GM23338 (cell line): Measurements from ENCODE around the gene CDON. TPM values are rescaled to one million over a fixed set of nuclear protein-coding genes. Genes with fewer than 3 reads are reported as not detected.

Source experiments
- ATAC-seq: fragments of 200-7000 bp; cut with Tn5 transposase; 3 replicates; pipeline ENCODE4 v1.9.1; 2020
- DNase-seq: peaks from one replicate; pipeline ENCODE4 v3.0.0-alpha.2; 2015; ENCODE audit warnings: low spot score
- H2AFZ ChIP-seq: fragments of 200-600 bp; sonication (generic); 2 replicates; pipeline ENCODE4 v1.8.0; 2016; ENCODE audit warnings: antibody characterized with exemption, mild to moderate bottlenecking, moderate library complexity
- H3F3A ChIP-seq: fragments of 200-600 bp; sonication (generic); replicated peaks from 2 replicates; pipeline ENCODE4 v1.8.0; 2017; ENCODE audit warnings: antibody characterized with exemption, mixed run types, low read depth
- H3K27ac ChIP-seq: fragments of 200-600 bp; sonication (generic); 2 replicates; pipeline ENCODE4 v1.6.1; 2016; ENCODE audit warnings: low read depth
- H3K27me3 ChIP-seq: fragments of 200-600 bp; sonication (generic); 2 replicates; pipeline ENCODE4 v1.8.0; 2016; ENCODE audit warnings: mild to moderate bottlenecking, mixed run types, moderate library complexity; ENCODE audit not compliant: insufficient read depth
- H3K36me3 ChIP-seq: fragments of 200-600 bp; sonication (generic); 2 replicates; pipeline ENCODE4 v1.8.0; 2016; ENCODE audit warnings: mild to moderate bottlenecking; ENCODE audit not compliant: insufficient read depth
- H3K4me1 ChIP-seq: fragments of 200-600 bp; sonication (generic); 2 replicates; pipeline ENCODE4 v1.8.0; 2016; ENCODE audit warnings: mild to moderate bottlenecking, moderate library complexity; ENCODE audit not compliant: insufficient read depth
- H3K4me2 ChIP-seq: fragments of 200-600 bp; sonication (generic); 2 replicates; pipeline ENCODE4 v1.7.1; 2017; ENCODE audit warnings: mixed run types
- H3K4me3 ChIP-seq: fragments of 200-600 bp; sonication (generic); 2 replicates; pipeline ENCODE4 v1.6.1; 2016; ENCODE audit warnings: mixed run types
- H3K79me2 ChIP-seq: fragments of 200-600 bp; sonication (generic); replicated peaks from 2 replicates; pipeline ENCODE4 v1.8.0; 2017; ENCODE audit warnings: mild to moderate bottlenecking; ENCODE audit not compliant: insufficient read depth
- H3K9me2 ChIP-seq: fragments of 200-600 bp; sonication (generic); 2 replicates; pipeline ENCODE4 v1.8.0; 2017; ENCODE audit not compliant: insufficient read depth
- H4K20me1 ChIP-seq: fragments of 200-600 bp; sonication (generic); replicated peaks from 2 replicates; pipeline ENCODE4 v1.8.0; 2017; ENCODE audit warnings: mild to moderate bottlenecking; ENCODE audit not compliant: insufficient read depth
- H3K27ac Mint-ChIP-seq: 2 replicates; pipeline ENCODE4 v1.8.0; 2020; ENCODE audit warnings: inconsistent platforms, mild to moderate bottlenecking, moderate library complexity, mixed read lengths
- H3K27me3 Mint-ChIP-seq: 3 replicates; pipeline ENCODE4 v1.8.0; 2022; ENCODE audit warnings: low read depth, mild to moderate bottlenecking, moderate library complexity, mixed read lengths, inconsistent platforms; ENCODE audit not compliant: insufficient read depth, poor library complexity
- H3K36me3 Mint-ChIP-seq: 3 replicates; pipeline ENCODE4 v1.8.0; 2021; ENCODE audit warnings: low read depth, mild to moderate bottlenecking, inconsistent platforms, moderate library complexity, mixed read lengths
- H3K4me1 Mint-ChIP-seq: 3 replicates; pipeline ENCODE4 v1.8.0; 2020; ENCODE audit warnings: mild to moderate bottlenecking, inconsistent platforms, mixed read lengths
- H3K4me3 Mint-ChIP-seq: 3 replicates; pipeline ENCODE4 v1.8.0; 2021; ENCODE audit warnings: moderate library complexity, mild to moderate bottlenecking, inconsistent platforms, mixed read lengths
- H3K9me3 Mint-ChIP-seq: 3 replicates; pipeline ENCODE4 v1.8.0; 2020; ENCODE audit warnings: moderate library complexity, mild to moderate bottlenecking, inconsistent platforms, mixed read lengths
- ETS1 ChIP-seq: IDR thresholded peaks from 2 replicates; pipeline ENCODE4 v1.6.1; 2016; ENCODE audit warnings: antibody characterized with exemption
- EZH2 ChIP-seq: fragments of 200-600 bp; sonication (generic); IDR thresholded peaks from one replicate; pipeline ENCODE4 v1.8.0; 2017; ENCODE audit warnings: antibody characterized with exemption, mild to moderate bottlenecking, low read depth; ENCODE audit not compliant: unreplicated experiment
- JUNB ChIP-seq: IDR thresholded peaks from one replicate; pipeline ENCODE4 v1.6.1; 2016; ENCODE audit warnings: antibody characterized with exemption; ENCODE audit not compliant: unreplicated experiment
- NANOG ChIP-seq: IDR thresholded peaks from 2 replicates; pipeline ENCODE4 v1.6.1; 2016; ENCODE audit warnings: antibody characterized with exemption, borderline replicate concordance
- POLR2AphosphoS5 ChIP-seq: IDR thresholded peaks from 2 replicates; pipeline ENCODE4 v1.6.1; 2016; ENCODE audit warnings: antibody characterized with exemption, low read depth
- STAT1 ChIP-seq: IDR thresholded peaks from one replicate; pipeline ENCODE4 v1.6.1; 2016; ENCODE audit warnings: antibody characterized with exemption; ENCODE audit not compliant: unreplicated experiment
- ZNF114 ChIP-seq: fragments of 250-450 bp; sonication (Bioruptor Pico); IDR thresholded peaks from 2 replicates; pipeline ENCODE4 v1.5.0; 2020; ENCODE audit warnings: mild to moderate bottlenecking, moderate library complexity
- ZNF462 ChIP-seq: fragments of 250-450 bp; sonication (Bioruptor Pico); IDR thresholded peaks from 2 replicates; pipeline ENCODE4 v1.5.0; 2020; ENCODE audit warnings: mild to moderate bottlenecking, moderate library complexity
- polyA plus RNA-seq: library from polyadenylated mRNA; unstranded; fragments of >200 nt; fragmentation: Nextera tagmentation; extraction: Ambion mirVana; gene quantifications from 2 replicates; pipeline ENCODE4 v1.2.1, GENCODE V29; 2016
- total RNA-seq: library from RNA; depleted of rRNA; stranded (reverse); fragments of >200 nt; shearing (Covaris generic); gene quantifications from 2 replicates; pipeline ENCODE4 v1.2.3, GENCODE V29; 2014

CDON gene
- total and polyA plus RNA-seq, 2 experiments from 2014 or later, result 4.1 to 35.5 TPM

DNA sequence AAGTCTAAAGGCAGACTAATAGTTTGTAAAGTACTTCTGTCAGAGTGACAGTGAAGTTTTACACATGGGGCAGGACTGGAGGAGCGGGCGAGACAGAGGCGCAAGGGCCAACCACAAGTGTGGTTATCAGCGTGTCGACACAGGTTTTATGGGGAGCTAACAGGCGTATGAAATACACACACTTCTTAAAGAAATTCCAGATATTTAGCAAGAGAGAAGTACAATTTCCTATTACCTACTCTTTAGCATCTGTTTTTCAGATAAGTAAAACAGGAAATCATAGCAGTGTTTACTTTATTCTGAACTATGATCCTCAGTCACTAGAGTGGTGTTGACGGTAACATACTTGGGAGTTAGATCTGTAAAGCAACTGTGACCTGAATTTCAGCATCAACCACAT lies 94.3 kb downstream of the CDON start (continued):
- TF ChIP-seq ZNF462 (CRISPR knock-in tag) (no peak), NANOG (no peak)

GRCh38 chr11:125967515-125967914 lies 95.2 kb downstream of the CDON start:
- H3K27ac Mint-ChIP-seq, result no peak overlapping the region
- ATAC-seq (no peak), DNase-seq (no peak)
- H3K79me2 ChIP-seq, result no peaks in the 10 kb centered on the region
- H3K36me3 ChIP-seq, result no peaks in the 10 kb centered on the region
- H3K27ac ChIP-seq, result no peak overlapping the region
- no peak overlapping the region for H2AFZ ChIP-seq
- H3K36me3 Mint-ChIP-seq, result peaks cover 13% of the 10 kb centered on the region
- no peak overlapping the region for H3K4me3 Mint-ChIP-seq
- H3K27me3 ChIP-seq, result no peaks in the 10 kb centered on the region
- H3F3A ChIP-seq, result no peaks in the 10 kb centered on the region
- H3K4me1 Mint-ChIP-seq, result no peaks in the 10 kb centered on the region
- no peaks in the 10 kb centered on the region for H4K20me1 ChIP-seq
- no peaks in the 10 kb centered on the region for H3K4me1 ChIP-seq
- no peaks in the 10 kb centered on the region for H3K9me3 Mint-ChIP-seq
- no peaks in the 10 kb centered on the region for H3K27me3 Mint-ChIP-seq
- no peak overlapping the region for H3K4me3 ChIP-seq
- no peaks in the 10 kb centered on the region for H3K9me2 ChIP-seq
- H3K4me2 ChIP-seq, result no peak overlapping the region
- TF ChIP-seq EZH2, result no peak
- no peak for TF ChIP-seq POLR2AphosphoS5
- TF ChIP-seq ETS1, result no peak
- TF ChIP-seq STAT1, result no peak
- TF ChIP-seq ZNF114 (CRISPR knock-in tag), result no peak
- no peak for TF ChIP-seq ZNF462 (CRISPR knock-in tag)
- TF ChIP-seq JUNB, result no peak
